ENCODE results near the gene ASB6.
"Not testable (repeated sequence)": the region's sequence is repeated elsewhere in the genome, so short reads cannot be mapped to it uniquely, and the experiment has no call there.

Gene ASB6

DNA sequence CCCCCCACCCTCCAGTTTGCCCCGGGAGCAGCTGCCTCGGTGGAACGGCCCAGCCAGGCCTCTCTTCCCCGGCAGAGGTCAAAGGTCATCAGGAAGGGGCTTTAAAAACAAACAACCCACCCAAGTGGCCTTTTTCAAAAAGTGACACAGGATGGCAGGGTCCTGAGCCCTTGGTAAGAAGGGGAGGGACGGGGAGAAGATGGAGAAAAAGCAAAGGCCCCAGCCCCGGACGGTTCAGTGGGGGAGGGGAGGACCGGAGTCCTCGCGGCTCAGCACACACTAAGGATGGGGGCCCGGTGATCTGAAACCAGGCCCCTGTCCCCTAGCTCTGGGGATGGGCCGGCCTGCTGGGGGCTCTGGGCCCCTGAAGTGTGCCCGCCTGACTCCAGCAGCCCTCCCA, 24.6 kb upstream of the ASB6 start:
- DNase-seq, result no peak

DNA sequence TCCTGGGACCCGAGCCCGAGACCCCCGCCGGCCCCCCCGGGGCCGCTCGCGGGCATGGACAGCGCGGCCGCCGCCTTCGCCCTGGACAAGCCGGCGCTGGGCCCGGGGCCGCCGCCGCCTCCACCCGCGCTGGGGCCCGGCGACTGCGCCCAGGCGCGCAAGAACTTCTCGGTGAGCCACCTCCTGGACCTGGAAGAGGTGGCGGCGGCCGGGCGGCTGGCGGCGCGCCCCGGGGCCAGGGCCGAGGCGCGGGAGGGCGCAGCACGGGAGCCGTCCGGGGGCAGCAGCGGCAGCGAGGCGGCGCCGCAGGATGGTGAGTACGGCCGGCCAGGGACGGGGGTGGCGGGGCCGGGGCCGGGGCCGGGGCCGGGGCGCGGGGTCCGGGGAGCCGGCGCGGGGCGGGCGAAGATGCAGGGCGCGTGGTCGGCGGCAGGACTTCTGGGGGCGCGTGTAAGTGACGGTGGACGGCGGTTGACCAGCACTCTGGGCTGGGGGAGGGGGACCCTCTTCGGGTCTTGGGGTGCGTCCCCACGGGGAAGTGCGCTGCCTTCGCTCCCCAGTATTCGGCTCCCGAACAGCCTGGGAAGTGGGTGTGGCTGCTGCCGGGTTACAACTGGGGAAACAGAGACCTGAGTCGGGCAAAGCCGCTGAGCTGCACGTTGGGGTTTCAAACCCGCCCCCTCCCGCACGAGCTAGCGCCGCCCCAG, 24.0 kb upstream of the ASB6 start:
- DNase-seq, result no peak

GRCh38 chr9:129665389-129665775, 23.4 kb upstream of the ASB6 start, which contains the start of gene PRRX2:
TSS of gene PRRX2 (plus strand) at chr9:129665647. CDS start at chr9:129665868, 221 bp downstream.
- peak; percentile 49 for DNase-seq

GRCh38 chr9:129664746-129665388, 22.9 kb upstream of the ASB6 start:
- no peak for DNase-seq

- not testable (repeated sequence) for DNase-seq
These were observed 20.3 kb upstream of the ASB6 start for GRCh38 chr9:129662239-129662638.

DNA sequence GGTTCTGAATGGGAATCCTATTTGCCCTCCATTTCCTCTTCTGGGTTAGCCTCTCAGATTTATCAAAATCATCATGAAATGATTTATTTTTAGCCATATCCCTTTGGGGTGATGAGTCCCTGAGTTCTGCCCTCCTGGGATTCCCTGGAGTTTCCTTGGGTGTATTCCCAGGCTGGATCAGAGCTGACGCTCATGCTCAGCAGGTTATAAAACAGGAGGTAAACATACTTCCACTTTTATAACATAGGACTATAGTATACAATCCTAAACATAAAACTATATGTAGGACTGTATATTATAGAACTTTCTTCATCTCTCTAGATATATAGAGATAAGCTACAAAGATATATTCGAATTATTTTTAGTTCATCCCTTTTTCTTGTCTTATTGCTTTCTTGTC, 19.1 kb upstream of the ASB6 start:
- DNase-seq, result no peak

DNA sequence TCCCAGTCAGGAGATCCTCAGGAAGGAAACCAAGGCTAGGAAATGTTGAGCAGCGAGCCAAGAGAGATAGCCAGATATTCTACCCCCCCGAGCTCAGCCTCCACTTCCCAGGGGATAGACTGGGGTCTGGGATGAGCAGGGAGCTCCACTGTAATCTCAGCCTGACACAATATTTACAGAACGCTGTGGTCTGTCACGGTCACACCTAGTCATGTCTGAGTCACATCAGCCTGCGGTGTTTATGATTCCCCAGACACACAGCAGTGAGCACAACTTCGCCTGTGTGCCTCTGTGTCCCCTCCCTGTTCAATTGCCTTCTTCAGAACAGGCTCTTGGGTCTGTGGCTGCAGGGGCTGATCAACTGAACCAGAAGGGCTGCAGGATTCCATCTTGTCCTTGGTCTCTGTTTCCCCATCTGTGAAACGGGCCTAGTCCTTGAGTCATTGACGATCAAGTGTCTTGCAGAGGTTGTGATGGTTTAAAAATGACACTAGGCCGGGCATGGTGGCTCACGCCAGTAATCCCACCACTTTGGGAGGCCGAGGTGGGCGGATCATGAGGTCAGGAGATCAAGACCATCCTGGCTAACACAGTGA, 14.9 kb upstream of the ASB6 start:
- peak; percentile 23 for DNase-seq

GRCh38 chr9:129655696-129656095, 13.7 kb upstream of the ASB6 start:
- no peak for DNase-seq

DNA sequence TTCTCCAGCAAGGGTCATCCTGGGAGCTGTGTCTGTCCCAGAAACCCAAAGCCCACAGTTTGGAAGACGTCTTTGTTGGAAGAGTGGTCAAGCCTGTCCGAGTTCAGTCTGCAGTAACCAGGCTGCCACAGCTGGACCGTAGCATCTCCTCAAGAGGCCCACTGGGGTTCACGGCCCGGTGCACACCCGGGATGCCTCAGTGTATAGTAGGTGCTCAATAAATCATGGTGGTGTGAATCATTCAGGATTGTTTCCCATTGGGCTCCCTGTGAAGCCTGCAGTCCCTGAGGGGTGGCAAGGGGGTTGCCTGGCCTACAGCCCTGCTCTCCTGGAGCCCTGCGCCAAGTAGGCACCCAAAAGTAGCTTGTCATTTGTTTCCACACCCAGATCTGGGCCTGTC, 13.2 kb upstream of the ASB6 start:
- no peak for DNase-seq

DNA sequence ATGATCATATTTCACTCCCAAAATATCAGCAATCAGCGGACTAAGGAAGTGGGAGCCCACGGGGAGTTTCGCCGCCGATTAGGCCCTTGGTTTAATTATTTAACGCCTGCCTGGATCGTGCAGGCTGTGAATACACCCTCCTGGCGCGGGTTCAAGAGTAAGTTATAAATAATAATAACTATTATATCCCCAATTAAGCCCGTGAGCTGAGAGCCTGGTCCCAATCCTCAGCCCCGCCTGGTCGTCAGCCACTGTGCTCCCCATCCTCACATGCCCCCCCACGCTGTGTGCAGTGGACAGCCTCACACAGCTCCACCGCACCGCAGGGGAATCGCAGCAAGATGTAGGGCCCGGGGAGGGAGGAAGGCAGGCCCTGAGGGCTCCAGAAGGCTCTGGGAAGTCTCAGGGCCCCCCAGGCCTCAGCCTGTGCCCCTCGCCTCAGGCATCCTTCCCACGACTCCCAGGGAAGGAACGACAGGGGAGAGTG, 12.6 kb upstream of the ASB6 start:
- DNase-seq, result peak; percentile 43

- DNase-seq, result no peak
These were observed 12.0 kb upstream of the ASB6 start for GRCh38 chr9:129653823-129654553.

DNA sequence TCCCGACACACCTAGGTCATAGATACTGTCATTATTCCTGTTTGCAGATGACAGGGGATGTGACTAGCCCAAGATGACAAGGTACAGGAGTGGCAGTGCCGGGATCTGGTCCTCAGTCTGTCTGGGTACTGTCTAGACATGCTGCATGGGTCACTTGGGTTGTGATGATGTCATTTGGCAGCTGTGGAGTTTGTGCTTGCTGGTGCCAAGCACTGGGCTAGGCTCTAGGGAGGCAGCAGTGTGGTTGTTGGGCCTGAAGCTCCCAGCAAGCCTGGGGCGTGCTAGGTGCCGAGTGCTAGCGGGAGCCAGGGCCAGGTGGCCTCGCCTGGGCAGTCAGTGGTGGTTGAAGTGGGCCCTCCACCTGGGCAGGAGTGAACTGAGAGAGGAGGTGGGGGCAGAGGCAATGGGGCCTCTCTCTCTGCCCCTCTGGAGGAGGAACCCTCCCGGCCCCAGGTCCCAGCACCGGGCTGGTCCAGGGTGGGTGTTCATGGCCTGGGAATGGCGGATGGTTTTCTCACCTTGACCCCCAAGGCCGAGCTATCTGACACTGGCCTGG, 8.8 kb upstream of the ASB6 start:
- DNase-seq, result no peak

DNA sequence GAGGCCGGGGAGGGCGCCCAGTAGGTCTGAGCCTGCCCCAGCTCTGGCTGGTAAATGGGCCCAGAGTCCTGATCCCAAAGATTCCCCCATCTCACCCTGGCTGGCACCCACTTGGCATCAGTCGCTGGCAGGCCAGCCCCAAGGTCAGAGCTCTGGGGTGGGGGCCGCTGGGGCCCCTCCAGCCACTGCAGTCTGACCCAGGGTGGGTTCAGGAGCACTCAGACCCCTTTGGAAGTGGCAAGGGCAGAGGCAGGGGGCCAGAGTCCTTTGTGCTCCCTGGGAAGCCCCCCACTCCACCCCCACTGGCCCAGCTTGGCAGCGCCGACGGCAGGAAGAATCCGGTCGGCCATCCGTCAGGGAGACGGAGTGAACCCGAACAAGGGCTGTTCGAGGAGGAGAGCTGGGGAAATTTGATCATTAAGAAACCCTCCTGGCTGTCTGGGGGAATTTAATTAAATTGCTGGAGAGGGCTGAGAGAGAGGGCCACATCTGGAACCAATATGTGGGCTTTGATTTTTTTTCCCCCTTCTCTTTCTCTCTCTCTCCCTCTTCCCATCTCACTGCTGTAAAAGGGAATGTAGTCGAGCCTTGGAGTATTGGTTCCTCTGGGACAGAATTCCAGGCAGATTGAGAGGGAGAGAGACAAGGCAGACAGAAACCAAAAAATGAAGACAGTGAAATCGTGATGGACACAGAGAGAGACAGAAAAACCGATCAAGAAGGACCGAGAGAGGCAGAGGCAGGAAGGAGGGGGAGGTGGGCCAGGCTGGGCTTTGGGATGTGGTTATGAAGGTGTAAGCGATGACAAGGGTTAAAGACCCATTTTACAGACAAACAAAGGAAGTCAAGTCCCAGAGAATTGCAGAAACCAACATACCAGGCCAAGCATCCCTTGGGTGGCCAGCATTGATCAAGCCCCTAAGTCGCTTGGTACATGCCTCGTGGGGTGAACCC, 8.1 kb upstream of the ASB6 start:
- DNase-seq, result no peak

DNA sequence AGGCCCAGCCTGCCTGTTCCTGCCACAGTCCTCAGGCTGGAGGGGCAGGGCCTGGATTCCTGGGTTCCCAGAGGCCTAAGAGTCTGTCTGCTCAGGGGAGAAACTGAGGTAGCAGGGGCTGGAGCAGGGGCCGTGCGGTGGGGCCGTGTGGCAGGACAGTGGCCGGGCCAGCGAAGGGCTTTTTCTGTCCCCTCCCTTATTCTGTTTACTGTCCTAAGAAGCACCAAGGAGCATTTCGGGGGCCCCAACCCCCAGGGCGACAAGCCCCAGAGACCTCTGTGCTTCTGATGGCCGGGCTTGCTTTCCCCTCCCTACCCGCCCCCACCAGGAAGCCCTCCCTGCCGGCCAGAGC, 6.8 kb upstream of the ASB6 start:
- no peak for DNase-seq

- no peak for DNase-seq
These were observed 6.3 kb upstream of the ASB6 start for GRCh38 chr9:129648092-129648763.

DNA sequence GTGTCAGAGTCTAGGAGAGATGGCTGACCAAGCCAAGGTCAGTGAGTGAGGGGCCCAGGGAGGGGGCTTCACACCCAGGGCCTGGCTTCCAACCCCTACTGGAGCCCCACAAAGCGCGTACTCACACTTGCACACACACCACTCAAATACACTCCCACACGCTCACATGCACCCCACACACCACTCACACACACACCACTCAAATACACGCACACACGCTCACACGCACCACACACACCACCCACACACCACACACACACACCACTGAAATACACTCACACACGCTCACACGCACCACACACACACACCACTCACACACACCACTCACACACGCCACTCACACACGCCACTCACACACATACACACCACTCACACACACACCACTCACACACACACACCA, 5.7 kb upstream of the ASB6 start:
- DNase-seq, result no peak

DNA sequence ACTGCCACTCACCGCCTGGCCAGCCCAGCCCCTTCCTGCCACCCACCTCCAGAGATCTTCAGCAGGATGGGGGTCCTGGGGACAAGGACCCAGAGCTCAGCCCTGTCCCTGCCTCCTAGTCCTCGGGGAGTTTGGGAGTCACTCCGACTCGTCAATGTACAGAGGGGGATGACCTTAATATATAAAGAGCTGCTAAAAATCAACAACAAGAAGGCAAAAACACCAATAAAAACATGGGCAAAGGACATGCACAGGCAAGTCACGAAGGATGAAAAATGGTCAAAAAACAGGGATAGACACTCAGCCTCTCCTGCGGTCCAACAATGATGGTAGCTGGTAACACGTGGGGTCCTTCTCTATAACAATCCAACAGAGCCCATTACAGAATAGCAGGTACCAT, 4.7 kb upstream of the ASB6 start:
- no peak for DNase-seq

GRCh38 chr9:129646252-129646651, 4.3 kb upstream of the ASB6 start:
- DNase-seq, result no peak

- DNase-seq, result no peak
These were observed 3.0 kb upstream of the ASB6 start for GRCh38 chr9:129644902-129645301.

GRCh38 chr9:129644365-129644764, 2.4 kb upstream of the ASB6 start:
- DNase-seq, result no peak

GRCh38 chr9:129643706-129644105, 1.8 kb upstream of the ASB6 start:
- DNase-seq, result no peak
